HL-60 (cell line): Measurements from ENCODE around the gene GRAMD2B.

Experiments
- CTCF ChIP-seq: IDR thresholded peaks from one replicate; pipeline ENCODE4 v1.5.1; 2011; ENCODE audit warnings: low read length, control low read depth, inconsistent platforms; ENCODE audit not compliant: insufficient read depth
- POLR2AphosphoS5 ChIP-seq: IDR thresholded peaks from 2 replicates; pipeline ENCODE4 v1.6.1; 2012; ENCODE audit warnings: low read depth
- REST ChIP-seq: IDR thresholded peaks from 2 replicates; pipeline ENCODE4 v1.6.1; 2012; ENCODE audit warnings: low read depth; ENCODE audit not compliant: insufficient replicate concordance

GRCh38 chr5:126534553-126534952 lies 111.3 kb downstream of the GRAMD2B start:
- TF ChIP-seq CTCF (no peak), REST (no peak), POLR2AphosphoS5 (no peak)
